ENCODE data around the gene PTPRJ. TPM values are rescaled to one million over a fixed set of nuclear protein-coding genes. Genes with fewer than 3 reads are reported as not detected.

PTPRJ gene
- total and polyA plus RNA-seq, 8 donors: 12.6 to 63.5 (median 16.6) TPM

GRCh38 chr11:48075637-48076036 is 95.3 kb downstream of the PTPRJ start:
- peaks cover 0 to 34% of the 10 kb centered on the region in 2 donors for H3K4me1 ChIP-seq
- TF ChIP-seq, protein P1, sequence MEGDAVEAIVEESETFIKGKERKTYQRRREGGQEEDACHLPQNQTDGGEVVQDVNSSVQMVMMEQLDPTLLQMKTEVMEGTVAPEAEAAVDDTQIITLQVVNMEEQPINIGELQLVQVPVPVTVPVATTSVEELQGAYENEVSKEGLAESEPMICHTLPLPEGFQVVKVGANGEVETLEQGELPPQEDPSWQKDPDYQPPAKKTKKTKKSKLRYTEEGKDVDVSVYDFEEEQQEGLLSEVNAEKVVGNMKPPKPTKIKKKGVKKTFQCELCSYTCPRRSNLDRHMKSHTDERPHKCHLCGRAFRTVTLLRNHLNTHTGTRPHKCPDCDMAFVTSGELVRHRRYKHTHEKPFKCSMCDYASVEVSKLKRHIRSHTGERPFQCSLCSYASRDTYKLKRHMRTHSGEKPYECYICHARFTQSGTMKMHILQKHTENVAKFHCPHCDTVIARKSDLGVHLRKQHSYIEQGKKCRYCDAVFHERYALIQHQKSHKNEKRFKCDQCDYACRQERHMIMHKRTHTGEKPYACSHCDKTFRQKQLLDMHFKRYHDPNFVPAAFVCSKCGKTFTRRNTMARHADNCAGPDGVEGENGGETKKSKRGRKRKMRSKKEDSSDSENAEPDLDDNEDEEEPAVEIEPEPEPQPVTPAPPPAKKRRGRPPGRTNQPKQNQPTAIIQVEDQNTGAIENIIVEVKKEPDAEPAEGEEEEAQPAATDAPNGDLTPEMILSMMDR (IDR thresholded peaks at IDR 0.05): no peak
- H3K27me3 ChIP-seq: no peaks in the 10 kb centered on the region
- H3K4me3 ChIP-seq: no peak overlapping the region
- no peak overlapping the region for H3K27ac ChIP-seq
- intact Hi-C loops (cut with DNase I): no loop called here
- H3K9me3 ChIP-seq: no peaks in the 10 kb centered on the region
- no peak for DNase-seq
- ATAC-seq: no peak
- H3K36me3 ChIP-seq: no peaks in the 10 kb centered on the region

GRCh38 chr11:48077251-48077650 is 96.9 kb downstream of the PTPRJ start:
- intact Hi-C loops (cut with DNase I): no loop called here
- no peak overlapping the region for H3K27ac ChIP-seq
- H3K4me3 ChIP-seq: no peak overlapping the region
- no peak for ATAC-seq
- H3K27me3 ChIP-seq: no peaks in the 10 kb centered on the region
- H3K9me3 ChIP-seq: no peaks in the 10 kb centered on the region
- peaks cover 10 to 47% of the 10 kb centered on the region in 2 donors for H3K4me1 ChIP-seq
- no peaks in the 10 kb centered on the region for H3K36me3 ChIP-seq
- TF ChIP-seq, protein P1 (IDR thresholded peaks at IDR 0.05): no peak
- no peak for DNase-seq

GRCh38 chr11:48078689-48079088 is 98.3 kb downstream of the PTPRJ start:
- H3K27ac ChIP-seq: no peak overlapping the region
- intact Hi-C loops (cut with DNase I): no loop called here
- no peaks in the 10 kb centered on the region for H3K27me3 ChIP-seq
- H3K9me3 ChIP-seq: no peaks in the 10 kb centered on the region
- TF ChIP-seq, protein P1 (IDR thresholded peaks at IDR 0.05): no peak
- H3K4me1 ChIP-seq: peaks cover 10 to 58% of the 10 kb centered on the region in 2 donors
- no peaks in the 10 kb centered on the region for H3K36me3 ChIP-seq
- no peak for ATAC-seq
- no peak overlapping the region for H3K4me3 ChIP-seq
- DNase-seq: no peak

- ATAC-seq (peak; percentile 53), DNase-seq (no peak)
- Histone ChIP-seq H3K36me3 (no peaks in the 10 kb centered on the region), H3K4me3 (no peak overlapping the region), H3K27me3 (no peaks in the 10 kb centered on the region), H3K4me1 (peaks cover 10 to 67% of the 10 kb centered on the region in 2 donors), H3K27ac (peak overlapping the region in 1 of 2 donors; percentile 30), H3K9me3 (no peaks in the 10 kb centered on the region)
- TF ChIP-seq, protein P1 (IDR thresholded peaks at IDR 0.05): no peak
- intact Hi-C loops (cut with DNase I): no loop called here
These were observed 99.2 kb downstream of the PTPRJ start for GRCh38 chr11:48079596-48079995.

- TF ChIP-seq, protein P1 (IDR thresholded peaks at IDR 0.05): no peak
- peak overlapping the region in 1 of 2 donors; percentile 62 for H3K27ac ChIP-seq
- ATAC-seq (no peak), DNase-seq (no peak)
- peaks cover 10 to 66% of the 10 kb centered on the region in 2 donors for H3K4me1 ChIP-seq
- H3K36me3 ChIP-seq: no peaks in the 10 kb centered on the region
- no peaks in the 10 kb centered on the region for H3K27me3 ChIP-seq
- intact Hi-C loops (cut with DNase I): no loop called here
- H3K9me3 ChIP-seq: no peaks in the 10 kb centered on the region
- no peak overlapping the region for H3K4me3 ChIP-seq
These were observed 100.0 kb downstream of the PTPRJ start for GRCh38 chr11:48080301-48080861.
